SU-DHL-6 (cell line): ENCODE data around the gene NEGR1.

ENCODE experiments used
- CTCF ChIP-seq: fragments of 200-600 bp; sonication (generic); IDR thresholded peaks from one replicate; pipeline ENCODE4 v1.5.1; 2017; ENCODE audit warnings: antibody characterized with exemption, mild to moderate bottlenecking, low read length, moderate library complexity; ENCODE audit not compliant: insufficient read depth, poor library complexity, severe bottlenecking
- EZH2phosphoT487 ChIP-seq: fragments of 200-600 bp; sonication (generic), shearing (Covaris generic); conservative IDR thresholded peaks from 2 replicates; pipeline ENCODE4 v1.6.1; 2018; ENCODE audit warnings: mild to moderate bottlenecking, antibody characterized with exemption, low read length, moderate library complexity, mixed read lengths

- no peak for TF ChIP-seq CTCF
- TF ChIP-seq EZH2phosphoT487, result no peak
Observed at GRCh38 chr1:71787699-71788098, 494.6 kb downstream of the NEGR1 start.
